ENCODE data around the gene CHD2.

The CHD2 gene

GRCh38 chr15:93072411-93073394 is 172.6 kb downstream of the CHD2 start:
- DNase-seq: peak in 1 of 2 experiments; percentile 28

DNA sequence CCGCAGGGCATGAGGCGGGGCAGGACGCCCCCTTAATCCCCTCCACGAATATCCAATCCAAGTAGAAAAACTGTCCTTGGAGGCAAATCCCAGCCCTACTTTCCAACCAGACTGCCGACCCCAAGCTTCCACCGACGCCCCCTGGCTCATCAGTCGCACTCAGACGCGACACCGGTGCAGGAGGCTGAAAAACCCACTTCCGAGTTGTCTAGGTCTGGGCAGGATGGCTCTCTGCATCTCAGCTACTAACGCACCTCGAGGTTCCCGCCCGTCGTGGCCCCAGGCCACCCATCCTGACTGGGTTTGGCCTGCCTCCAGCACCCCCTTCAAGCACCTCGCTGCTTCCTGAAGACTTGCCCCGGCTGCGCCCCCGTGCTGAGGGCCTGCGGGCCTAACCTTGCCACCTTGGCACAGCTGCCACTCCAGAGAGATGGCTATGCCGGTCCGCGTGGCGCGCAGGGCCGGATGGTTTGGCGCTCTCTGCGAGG is 173.4 kb downstream of the CHD2 start:
- peak; percentile 20 to 22 for DNase-seq

DNA sequence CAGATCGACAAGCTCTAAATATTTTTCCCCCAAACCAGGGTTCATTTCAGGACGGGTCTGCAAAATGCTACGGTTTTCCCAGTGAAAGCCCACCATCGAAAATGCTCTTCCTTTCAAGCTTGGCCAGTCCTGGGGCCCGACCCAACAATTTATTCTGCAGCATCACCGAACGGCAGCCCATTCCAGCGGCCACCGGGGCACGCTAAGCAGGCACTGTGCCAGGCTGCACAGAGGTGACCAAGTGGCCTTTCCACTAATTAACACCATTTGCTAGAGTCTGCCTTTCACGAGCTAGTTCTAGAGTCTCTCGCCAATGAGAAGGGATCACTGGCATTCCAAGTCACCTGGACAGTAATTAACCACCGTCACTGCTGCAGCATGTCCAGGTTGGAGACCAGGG is 174.5 kb downstream of the CHD2 start:
- DNase-seq: no peak

DNA sequence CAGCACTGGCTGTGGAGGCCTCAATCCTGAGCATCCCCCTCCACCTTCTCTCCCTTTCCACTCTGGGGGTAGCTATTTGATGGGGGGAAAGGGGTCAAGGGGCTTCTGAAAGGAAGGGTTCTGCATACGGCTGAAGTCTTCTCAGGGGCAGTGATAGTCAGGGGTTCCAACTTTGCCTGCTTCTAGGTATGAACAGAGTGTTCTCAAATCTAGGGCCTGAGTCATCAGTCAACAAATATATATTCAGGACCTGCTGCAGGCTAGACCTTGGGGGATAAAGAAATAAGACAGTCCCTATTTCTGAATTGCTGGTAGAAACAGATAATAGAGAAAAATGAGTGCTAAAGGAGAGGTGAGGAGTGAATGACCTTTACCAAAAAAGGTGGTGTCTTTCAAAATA is 176.1 kb downstream of the CHD2 start:
- no peak for DNase-seq

DNA sequence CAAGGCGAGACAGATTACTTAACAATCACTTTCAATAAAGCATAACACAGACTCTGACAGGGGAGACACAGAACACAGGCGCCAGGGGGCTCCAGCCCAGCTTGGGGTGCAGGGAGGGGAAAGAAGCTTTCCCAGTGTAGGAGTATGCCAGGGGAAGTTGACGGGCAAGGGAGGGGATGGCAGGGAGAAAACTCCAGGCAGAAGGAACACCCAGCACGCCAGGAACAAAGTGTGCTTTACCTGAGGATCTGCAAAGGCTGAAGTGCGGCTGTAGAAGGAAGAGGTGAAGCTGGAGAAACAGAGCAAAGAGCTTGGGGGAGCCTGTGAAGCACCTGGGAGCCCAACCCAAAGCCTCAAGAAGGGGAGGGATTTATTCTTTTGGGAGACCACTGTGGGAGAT is 176.8 kb downstream of the CHD2 start:
- no peak for DNase-seq
